Neutrophil (primary cell): ENCODE data around the gene KCNIP3.

Experiments
- H3K27ac ChIP-seq: fragments of 200-600 bp; sonication (generic); 2 replicates; pipeline ENCODE4 v1.5.1; 2016; ENCODE audit warnings: mild to moderate bottlenecking, moderate library complexity
- H3K27me3 ChIP-seq: fragments of 200-600 bp; sonication (generic); 2 replicates; pipeline ENCODE4 v1.6.0; 2016; ENCODE audit warnings: mild to moderate bottlenecking
- H3K36me3 ChIP-seq: fragments of 200-600 bp; sonication (generic); 2 replicates; pipeline ENCODE4 v1.5.1; 2017
- H3K4me1 ChIP-seq, 2 experiments: fragments of 200-600 bp in 1 of 2; sonication (generic) in 1 of 2; 1 replicate in 1 of 2; 2 replicates in 1 of 2; pipeline versions ENCODE4 v1.5.1 to v1.6.1; 2013 to 2016; ENCODE audit warnings: low read depth in 1 of 2, low read length in 1 of 2, mild to moderate bottlenecking in 1 of 2, moderate library complexity in 1 of 2; ENCODE audit not compliant: control insufficient read depth in 1 of 2, insufficient read depth in 1 of 2
- H3K4me3 ChIP-seq, 2 experiments: fragments of 200-600 bp in 1 of 2; sonication (generic) in 1 of 2; 1 replicate in 1 of 2; 2 replicates in 1 of 2; pipeline ENCODE4 v1.5.1; 2013 to 2016; ENCODE audit warnings: low read depth in 1 of 2, low read length in 1 of 2, mild to moderate bottlenecking in 1 of 2, moderate library complexity in 1 of 2
- H3K9me3 ChIP-seq: fragments of 200-600 bp; sonication (generic); 2 replicates; pipeline ENCODE4 v1.5.1; 2016
- TF ChIP-seq, protein P1 (sequence below): fragments of 200-600 bp; sonication (generic); IDR thresholded peaks from 2 replicates; pipeline ENCODE4 v1.5.1; 2016; ENCODE audit warnings: antibody characterized with exemption

Gene KCNIP3

GRCh38 chr2:95347681-95348608 is 50.8 kb downstream of the KCNIP3 start:
- TF ChIP-seq, protein P1, sequence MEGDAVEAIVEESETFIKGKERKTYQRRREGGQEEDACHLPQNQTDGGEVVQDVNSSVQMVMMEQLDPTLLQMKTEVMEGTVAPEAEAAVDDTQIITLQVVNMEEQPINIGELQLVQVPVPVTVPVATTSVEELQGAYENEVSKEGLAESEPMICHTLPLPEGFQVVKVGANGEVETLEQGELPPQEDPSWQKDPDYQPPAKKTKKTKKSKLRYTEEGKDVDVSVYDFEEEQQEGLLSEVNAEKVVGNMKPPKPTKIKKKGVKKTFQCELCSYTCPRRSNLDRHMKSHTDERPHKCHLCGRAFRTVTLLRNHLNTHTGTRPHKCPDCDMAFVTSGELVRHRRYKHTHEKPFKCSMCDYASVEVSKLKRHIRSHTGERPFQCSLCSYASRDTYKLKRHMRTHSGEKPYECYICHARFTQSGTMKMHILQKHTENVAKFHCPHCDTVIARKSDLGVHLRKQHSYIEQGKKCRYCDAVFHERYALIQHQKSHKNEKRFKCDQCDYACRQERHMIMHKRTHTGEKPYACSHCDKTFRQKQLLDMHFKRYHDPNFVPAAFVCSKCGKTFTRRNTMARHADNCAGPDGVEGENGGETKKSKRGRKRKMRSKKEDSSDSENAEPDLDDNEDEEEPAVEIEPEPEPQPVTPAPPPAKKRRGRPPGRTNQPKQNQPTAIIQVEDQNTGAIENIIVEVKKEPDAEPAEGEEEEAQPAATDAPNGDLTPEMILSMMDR = no peak
- H3K9me3 ChIP-seq = no peaks in the 10 kb centered on the region
- H3K36me3 ChIP-seq = no peaks in the 10 kb centered on the region
- H3K27me3 ChIP-seq = peaks cover 86% of the 10 kb centered on the region
- no peak overlapping the region for H3K27ac ChIP-seq
- H3K4me3 ChIP-seq = no peak overlapping the region
- H3K4me1 ChIP-seq = peaks cover 7 to 12% of the 10 kb centered on the region in 2 experiments

GRCh38 chr2:95348609-95349567 is 51.7 kb downstream of the KCNIP3 start:
- TF ChIP-seq, protein P1 = no peak
- H3K36me3 ChIP-seq = no peaks in the 10 kb centered on the region
- H3K27ac ChIP-seq = no peak overlapping the region
- H3K4me1 ChIP-seq = peaks cover 7 to 12% of the 10 kb centered on the region in 2 experiments
- no peaks in the 10 kb centered on the region for H3K9me3 ChIP-seq
- H3K4me3 ChIP-seq = no peak overlapping the region
- H3K27me3 ChIP-seq = peaks cover 76% of the 10 kb centered on the region

DNA sequence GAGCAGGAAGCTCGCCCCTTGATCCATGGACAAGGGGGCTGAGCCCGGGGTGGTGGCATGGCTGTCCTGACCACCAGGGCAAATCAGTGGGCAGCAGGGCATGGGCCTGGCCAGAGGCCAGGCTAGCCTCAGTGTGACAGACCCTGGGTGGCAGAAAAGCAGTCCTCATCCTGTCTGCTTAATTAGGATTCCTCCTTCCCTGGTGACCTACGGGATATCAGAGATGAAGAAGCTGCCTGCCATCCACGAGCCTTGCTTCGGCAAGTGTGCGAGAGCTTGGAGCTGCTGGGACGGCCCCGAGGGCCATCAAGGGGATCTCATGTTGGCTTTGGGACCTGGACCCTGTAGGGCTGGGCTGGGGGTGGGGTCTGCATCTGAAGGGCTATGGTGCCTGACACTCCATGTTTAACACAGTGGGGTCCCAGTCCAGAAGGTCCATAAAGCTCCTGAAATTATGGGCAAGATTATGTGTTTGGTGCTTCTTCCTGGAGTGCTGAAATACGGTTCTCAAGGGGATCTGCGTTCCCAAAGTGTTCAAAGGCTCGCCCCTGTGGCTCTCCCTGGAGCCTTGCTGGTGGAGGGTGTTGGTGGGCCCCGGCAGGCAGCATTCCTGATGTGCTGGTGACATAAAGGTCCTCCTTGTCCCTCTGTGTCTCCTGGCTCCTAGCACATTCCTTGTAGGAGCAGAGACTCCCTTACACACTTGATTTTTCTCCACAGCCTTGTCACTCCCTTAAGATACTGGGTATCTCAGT is 52.6 kb downstream of the KCNIP3 start:
- Histone ChIP-seq H3K36me3 (no peaks in the 10 kb centered on the region), H3K27me3 (peaks cover 68% of the 10 kb centered on the region), H3K27ac (no peak overlapping the region), H3K4me1 (peaks cover 7 to 12% of the 10 kb centered on the region in 2 experiments), H3K9me3 (no peaks in the 10 kb centered on the region), H3K4me3 (no peak overlapping the region)
- TF ChIP-seq, protein P1 = no peak

DNA sequence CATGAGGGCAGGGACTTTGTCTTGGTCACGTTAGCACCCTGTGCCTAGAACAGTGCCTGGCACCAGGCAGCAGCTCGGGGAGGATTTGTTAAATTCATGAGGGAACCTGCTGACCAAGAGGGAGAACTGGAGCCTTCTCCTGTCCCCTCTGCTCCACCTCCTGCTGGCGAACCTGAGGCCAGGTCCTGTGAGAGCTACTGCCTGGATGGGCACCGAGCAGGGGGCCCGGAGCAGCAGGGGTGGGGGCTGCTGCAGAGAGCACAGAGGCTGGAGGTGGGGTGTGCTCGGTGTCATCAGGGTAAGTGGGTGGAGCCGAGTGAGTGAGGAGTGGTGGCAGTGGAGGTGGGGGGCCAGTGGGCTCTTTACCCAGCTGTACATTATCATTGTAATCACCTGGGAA is 53.2 kb downstream of the KCNIP3 start:
- Histone ChIP-seq H3K4me1 (peaks cover 6 to 9% of the 10 kb centered on the region in 2 experiments), H3K27ac (no peak overlapping the region), H3K27me3 (peaks cover 61% of the 10 kb centered on the region), H3K36me3 (no peaks in the 10 kb centered on the region), H3K9me3 (no peaks in the 10 kb centered on the region), H3K4me3 (no peak overlapping the region)
- TF ChIP-seq, protein P1 = no peak
